ENCODE measurements around the gene TNC. TPM values are rescaled to one million over a fixed set of nuclear protein-coding genes. Genes with fewer than 3 reads are reported as not detected.

The TNC gene
- polyA plus RNA-seq, 1 of the 3 experiments (the other 2 are of a cell fraction) = 805 TPM

DNA sequence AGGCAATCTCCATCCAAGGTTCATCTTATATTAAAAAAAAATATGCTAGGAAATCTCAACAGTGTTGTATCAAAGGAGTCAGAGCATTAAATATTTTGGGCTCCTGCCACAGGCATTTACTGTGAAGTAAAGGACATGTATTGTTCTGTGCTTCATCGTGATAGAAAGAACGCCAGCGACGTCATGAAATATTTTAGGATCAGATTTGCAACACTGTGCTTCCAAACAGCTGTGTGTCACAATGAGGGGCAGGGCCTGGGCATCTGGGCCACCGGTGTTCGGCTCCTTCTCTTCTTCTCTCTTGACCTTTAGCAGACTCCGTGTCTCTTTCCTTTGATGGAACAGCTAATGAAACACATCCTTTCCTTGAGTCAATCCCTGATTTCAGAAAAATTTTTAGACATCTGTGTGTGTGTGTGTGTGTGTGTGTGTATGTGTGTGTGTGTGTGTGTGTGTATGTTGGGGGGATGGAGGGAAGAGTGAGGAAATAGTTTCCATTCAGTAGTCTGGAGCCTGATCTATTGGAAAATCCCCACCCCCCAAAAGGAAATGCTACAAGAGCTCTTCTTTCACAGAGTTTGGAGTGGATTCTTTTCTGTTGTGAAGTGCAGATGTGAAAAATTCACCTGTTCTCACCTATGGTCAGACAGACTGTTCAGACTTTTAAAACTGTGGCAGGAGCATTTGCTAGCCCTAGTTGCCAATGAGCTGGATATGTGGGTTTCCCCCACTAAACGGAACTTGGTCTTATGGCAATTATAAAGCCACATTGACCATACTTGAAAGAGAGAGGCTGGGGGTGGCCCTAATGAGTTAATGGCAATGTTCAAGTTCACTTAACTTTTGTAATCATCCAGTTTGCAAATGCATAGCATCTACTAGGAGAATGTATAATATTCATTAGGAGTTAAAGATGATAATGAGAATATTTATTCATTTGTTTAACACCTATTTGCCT is 18.1 kb upstream of the TNC start:
- Histone ChIP-seq H3K9ac (no peak overlapping the region), H3K27me3 (ENCODE audit: insufficient read depth) (no peaks in the 10 kb centered on the region), H3K4me1 (ENCODE audit: control insufficient read depth in 1 of 2, insufficient read depth in 2 of 2, low read depth in 1 of 2, low read length in 1 of 2) (peaks cover 0 to 5% of the 10 kb centered on the region in 2 experiments; a peak in 1 of 4 replicates), H3K79me2 (ENCODE audit: insufficient read depth) (no peaks in the 10 kb centered on the region), H4K20me1 (ENCODE audit: insufficient read depth) (no peaks in the 10 kb centered on the region), H3K36me3 (replicated peaks in 1 of 2; ENCODE audit: control insufficient read depth in 1 of 2, insufficient read depth in 2 of 2, low read length in 1 of 2) (no peaks in the 10 kb centered on the region), H3F3A (replicated peaks; ENCODE audit: insufficient read depth) (peaks cover 11% of the 10 kb centered on the region), H3K9me3 (no peaks in the 10 kb centered on the region), H3K4me2 (no peak overlapping the region), H3K27ac (ENCODE audit: low read depth in 2 of 2, low read length in 1 of 2) (no peak overlapping the region), H3K9me2 (no peaks in the 10 kb centered on the region), H2AFZ (ENCODE audit: low read depth) (no peak overlapping the region), H3K4me3 (ENCODE audit: low read depth in 2 of 2, low read length in 1 of 2) (no peak overlapping the region)
- 87% methylated on average over 8 of the region's 8 CpGs for WGBS (ENCODE audit: low lambda C conversion rate)
- TF ChIP-seq, protein P1, sequence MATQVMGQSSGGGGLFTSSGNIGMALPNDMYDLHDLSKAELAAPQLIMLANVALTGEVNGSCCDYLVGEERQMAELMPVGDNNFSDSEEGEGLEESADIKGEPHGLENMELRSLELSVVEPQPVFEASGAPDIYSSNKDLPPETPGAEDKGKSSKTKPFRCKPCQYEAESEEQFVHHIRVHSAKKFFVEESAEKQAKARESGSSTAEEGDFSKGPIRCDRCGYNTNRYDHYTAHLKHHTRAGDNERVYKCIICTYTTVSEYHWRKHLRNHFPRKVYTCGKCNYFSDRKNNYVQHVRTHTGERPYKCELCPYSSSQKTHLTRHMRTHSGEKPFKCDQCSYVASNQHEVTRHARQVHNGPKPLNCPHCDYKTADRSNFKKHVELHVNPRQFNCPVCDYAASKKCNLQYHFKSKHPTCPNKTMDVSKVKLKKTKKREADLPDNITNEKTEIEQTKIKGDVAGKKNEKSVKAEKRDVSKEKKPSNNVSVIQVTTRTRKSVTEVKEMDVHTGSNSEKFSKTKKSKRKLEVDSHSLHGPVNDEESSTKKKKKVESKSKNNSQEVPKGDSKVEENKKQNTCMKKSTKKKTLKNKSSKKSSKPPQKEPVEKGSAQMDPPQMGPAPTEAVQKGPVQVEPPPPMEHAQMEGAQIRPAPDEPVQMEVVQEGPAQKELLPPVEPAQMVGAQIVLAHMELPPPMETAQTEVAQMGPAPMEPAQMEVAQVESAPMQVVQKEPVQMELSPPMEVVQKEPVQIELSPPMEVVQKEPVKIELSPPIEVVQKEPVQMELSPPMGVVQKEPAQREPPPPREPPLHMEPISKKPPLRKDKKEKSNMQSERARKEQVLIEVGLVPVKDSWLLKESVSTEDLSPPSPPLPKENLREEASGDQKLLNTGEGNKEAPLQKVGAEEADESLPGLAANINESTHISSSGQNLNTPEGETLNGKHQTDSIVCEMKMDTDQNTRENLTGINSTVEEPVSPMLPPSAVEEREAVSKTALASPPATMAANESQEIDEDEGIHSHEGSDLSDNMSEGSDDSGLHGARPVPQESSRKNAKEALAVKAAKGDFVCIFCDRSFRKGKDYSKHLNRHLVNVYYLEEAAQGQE (IDR thresholded peaks at IDR 0.05; ENCODE audit: low read depth, low read length) = no peak
- TF ChIP-seq, protein P2, sequence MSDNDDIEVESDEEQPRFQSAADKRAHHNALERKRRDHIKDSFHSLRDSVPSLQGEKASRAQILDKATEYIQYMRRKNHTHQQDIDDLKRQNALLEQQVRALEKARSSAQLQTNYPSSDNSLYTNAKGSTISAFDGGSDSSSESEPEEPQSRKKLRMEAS (IDR thresholded peaks at IDR 0.05; ENCODE audit: low read depth) = no peak
- no peak for TF ChIP-seq RCOR1 (IDR thresholded peaks at IDR 0.05; ENCODE audit: low read length)
- no peak for TF ChIP-seq CHD2 (IDR thresholded peaks at IDR 0.05; ENCODE audit: low read length, partially characterized antibody)
- no peak for TF ChIP-seq POLR2AphosphoS5 (IDR thresholded peaks at IDR 0.05; ENCODE audit: low read depth, low read length)
- TF ChIP-seq, protein P3, sequence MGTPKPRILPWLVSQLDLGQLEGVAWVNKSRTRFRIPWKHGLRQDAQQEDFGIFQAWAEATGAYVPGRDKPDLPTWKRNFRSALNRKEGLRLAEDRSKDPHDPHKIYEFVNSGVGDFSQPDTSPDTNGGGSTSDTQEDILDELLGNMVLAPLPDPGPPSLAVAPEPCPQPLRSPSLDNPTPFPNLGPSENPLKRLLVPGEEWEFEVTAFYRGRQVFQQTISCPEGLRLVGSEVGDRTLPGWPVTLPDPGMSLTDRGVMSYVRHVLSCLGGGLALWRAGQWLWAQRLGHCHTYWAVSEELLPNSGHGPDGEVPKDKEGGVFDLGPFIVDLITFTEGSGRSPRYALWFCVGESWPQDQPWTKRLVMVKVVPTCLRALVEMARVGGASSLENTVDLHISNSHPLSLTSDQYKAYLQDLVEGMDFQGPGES (IDR thresholded peaks at IDR 0.05; ENCODE audit: low read depth, low read length) = no peak
- ChIA-PET CTCF (interaction anchor here (1.2 kb wide), 1 partner anchor 19 kb away, joined by 3 read pairs; no protein-coding TSS in a partner anchor), POLR2A (no interaction called here)
- DNase-seq = no peak

DNA sequence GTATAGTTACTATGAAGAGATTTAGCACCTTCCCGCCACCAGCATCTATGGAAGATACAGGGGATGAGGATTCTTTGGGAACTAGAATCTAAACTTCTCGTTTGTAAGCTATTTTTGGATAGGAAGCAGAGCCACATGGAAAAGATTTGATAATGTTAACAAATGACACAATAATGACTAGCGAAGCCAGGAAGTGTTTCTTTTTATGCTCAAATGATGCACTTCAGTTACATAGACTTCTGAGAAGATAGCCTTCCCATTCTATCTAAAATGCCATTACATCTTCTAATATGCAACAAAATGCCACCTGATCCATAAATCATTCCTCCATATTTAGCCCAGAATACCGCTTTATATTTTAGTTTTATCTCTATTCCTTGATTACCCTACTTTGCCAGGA is 17.0 kb upstream of the TNC start:
- H2AFZ ChIP-seq (ENCODE audit: low read depth) = no peak overlapping the region; the same call in 1 of the 2 replicates
- no peaks in the 10 kb centered on the region for H3K9me3 ChIP-seq
- H3K79me2 ChIP-seq (ENCODE audit: insufficient read depth) = no peaks in the 10 kb centered on the region
- 68% methylated on average over 4 of the region's 4 CpGs for WGBS (ENCODE audit: low lambda C conversion rate)
- no peaks in the 10 kb centered on the region for H3K36me3 ChIP-seq (replicated peaks in 1 of 2; ENCODE audit: control insufficient read depth in 1 of 2, insufficient read depth in 2 of 2, low read length in 1 of 2)
- TF ChIP-seq TEAD4 (IDR thresholded peaks at IDR 0.05; ENCODE audit: borderline replicate concordance, insufficient read depth) (no peak), FOXJ3 (CRISPR knock-in tag; IDR thresholded peaks at IDR 0.05) (no peak), EP300 (IDR thresholded peaks at IDR 0.05; ENCODE audit: borderline replicate concordance in 1 of 2, low read depth in 1 of 2, low read length in 1 of 2) (no peak), NRF1 (IDR thresholded peaks at IDR 0.05; ENCODE audit: low read depth, low read length) (no peak), RXRA (IDR thresholded peaks at IDR 0.05; ENCODE audit: borderline replicate concordance, low read depth) (no peak), GABPA (IDR thresholded peaks at IDR 0.05; ENCODE audit: low read depth) (no peak), GATA2 (CRISPR knock-in tag; IDR thresholded peaks at IDR 0.05) (no peak), CHD2 (IDR thresholded peaks at IDR 0.05; ENCODE audit: low read length, partially characterized antibody) (no peak), MXI1 (IDR thresholded peaks at IDR 0.05; ENCODE audit: low read depth, low read length) (no peak), ELF1 (IDR thresholded peaks at IDR 0.05) (no peak)
- TF ChIP-seq, protein P4, sequence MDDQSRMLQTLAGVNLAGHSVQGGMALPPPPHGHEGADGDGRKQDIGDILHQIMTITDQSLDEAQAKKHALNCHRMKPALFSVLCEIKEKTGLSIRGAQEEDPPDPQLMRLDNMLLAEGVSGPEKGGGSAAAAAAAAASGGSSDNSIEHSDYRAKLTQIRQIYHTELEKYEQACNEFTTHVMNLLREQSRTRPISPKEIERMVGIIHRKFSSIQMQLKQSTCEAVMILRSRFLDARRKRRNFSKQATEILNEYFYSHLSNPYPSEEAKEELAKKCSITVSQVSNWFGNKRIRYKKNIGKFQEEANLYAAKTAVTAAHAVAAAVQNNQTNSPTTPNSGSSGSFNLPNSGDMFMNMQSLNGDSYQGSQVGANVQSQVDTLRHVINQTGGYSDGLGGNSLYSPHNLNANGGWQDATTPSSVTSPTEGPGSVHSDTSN (IDR thresholded peaks at IDR 0.05) = no peak
- H3K4me1 ChIP-seq (ENCODE audit: control insufficient read depth in 1 of 2, insufficient read depth in 2 of 2, low read depth in 1 of 2, low read length in 1 of 2) = peaks cover 0 to 5% of the 10 kb centered on the region in 2 experiments; a peak in 1 of 4 replicates
- no peak overlapping the region for H3K4me2 ChIP-seq
- POLR2A ChIA-PET = no interaction called here
- H3F3A ChIP-seq (replicated peaks; ENCODE audit: insufficient read depth) = peaks cover 11% of the 10 kb centered on the region
- no peak overlapping the region for H3K4me3 ChIP-seq (ENCODE audit: low read depth in 2 of 2, low read length in 1 of 2)
- no peak overlapping the region for H3K27ac ChIP-seq (ENCODE audit: low read depth in 2 of 2, low read length in 1 of 2)
- DNase-seq = no peak
- no peaks in the 10 kb centered on the region for H3K9me2 ChIP-seq
- H4K20me1 ChIP-seq (ENCODE audit: insufficient read depth) = no peaks in the 10 kb centered on the region
- CTCF ChIA-PET = no interaction called here
- no peaks in the 10 kb centered on the region for H3K27me3 ChIP-seq (ENCODE audit: insufficient read depth)
- H3K9ac ChIP-seq = no peak overlapping the region

Data from SK-N-SH (cell line).